Measurements from ENCODE around the gene B4GALT5. TPM values are rescaled to one million over a fixed set of nuclear protein-coding genes. Genes with fewer than 3 reads are reported as not detected.
"Not testable (repeated sequence)": the region's sequence is repeated elsewhere in the genome, so short reads cannot be mapped to it uniquely, and the experiment has no call there.

The B4GALT5 gene
- polyA plus RNA-seq, 4 donors = 43.9 to 49.4 (median 47.7) TPM

DNA sequence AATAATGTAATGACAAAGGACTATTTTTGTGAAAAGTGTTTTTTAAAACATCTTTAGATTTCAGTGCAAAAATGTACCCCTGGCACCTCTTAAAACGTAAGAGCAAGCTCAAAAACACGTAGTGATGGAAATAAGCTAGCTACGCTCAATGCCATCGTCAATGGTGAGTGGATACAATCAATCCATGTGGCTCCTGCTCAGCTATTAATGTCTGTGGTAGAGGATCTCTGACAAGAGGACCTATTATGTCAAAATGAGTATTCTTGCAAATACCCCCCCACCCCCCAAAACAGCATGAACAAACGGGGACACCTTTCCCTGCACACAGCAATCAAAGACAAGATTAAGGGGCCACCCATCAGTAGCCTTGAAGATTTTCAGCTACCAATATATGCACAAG is 80.7 kb downstream of the B4GALT5 start:
- DNase-seq (ENCODE audit: low read depth in 4 of 4, low spot score in 2 of 4) = no peak

GRCh38 chr20:49631856-49632418 is 81.7 kb downstream of the B4GALT5 start:
- no peak for DNase-seq (ENCODE audit: low read depth in 4 of 4, low spot score in 2 of 4)

- no peak for DNase-seq (ENCODE audit: low read depth in 4 of 4, low spot score in 2 of 4)
Measured at GRCh38 chr20:49631061-49631716, 82.5 kb downstream of the B4GALT5 start.

DNA sequence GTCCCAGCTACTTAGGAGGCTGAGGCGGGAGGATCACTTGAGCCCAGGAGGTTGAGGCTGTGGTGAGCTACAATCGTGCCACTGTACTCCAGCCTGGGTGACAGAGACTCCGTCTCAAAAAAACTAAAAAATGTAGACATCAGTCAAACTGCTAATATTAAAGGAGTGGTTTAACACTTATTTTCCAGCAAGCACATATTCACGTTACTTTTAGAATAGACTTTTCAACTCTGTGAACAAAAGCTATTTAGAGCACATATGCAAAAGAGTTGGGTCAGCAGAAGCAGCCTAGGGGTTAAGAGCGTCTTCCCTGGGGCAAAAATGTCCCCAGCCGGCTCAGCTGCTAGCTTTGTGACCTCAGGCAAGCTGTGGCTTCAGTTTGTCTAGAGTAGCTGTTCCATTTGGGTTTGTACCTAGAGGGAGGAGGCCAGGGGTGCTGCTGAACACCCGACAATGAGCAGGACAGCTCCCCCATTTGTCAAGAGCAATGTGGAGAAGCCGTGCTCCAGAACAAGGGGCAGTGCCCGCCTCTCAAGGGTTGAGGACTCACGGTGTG is 83.2 kb downstream of the B4GALT5 start:
- DNase-seq (ENCODE audit: low read depth in 4 of 4, low spot score in 2 of 4) = no peak

GRCh38 chr20:49629606-49630005 is 84.1 kb downstream of the B4GALT5 start:
- no peak for DNase-seq (ENCODE audit: low read depth in 4 of 4, low spot score in 2 of 4)

DNA sequence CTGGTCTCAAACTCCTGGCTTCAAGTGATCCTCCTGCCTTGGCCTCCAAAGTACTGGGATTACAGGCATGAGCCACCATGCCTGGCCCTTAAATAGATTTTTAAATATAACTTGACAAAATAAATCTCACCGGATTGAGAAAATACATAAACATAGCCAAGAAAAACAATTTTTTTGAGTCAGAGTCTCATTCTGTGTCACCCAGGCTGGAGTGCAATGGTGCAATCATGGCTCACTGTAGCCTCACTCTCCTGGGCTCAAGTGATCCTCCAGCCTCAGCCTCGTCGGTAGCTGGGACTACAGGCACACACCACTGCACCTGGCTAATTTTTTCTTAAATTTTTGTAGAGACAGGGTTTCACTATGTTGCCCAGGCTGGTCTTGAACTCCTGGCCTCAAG is 85.4 kb downstream of the B4GALT5 start:
- not testable (repeated sequence) for DNase-seq (ENCODE audit: low read depth in 4 of 4, low spot score in 2 of 4)

DNA sequence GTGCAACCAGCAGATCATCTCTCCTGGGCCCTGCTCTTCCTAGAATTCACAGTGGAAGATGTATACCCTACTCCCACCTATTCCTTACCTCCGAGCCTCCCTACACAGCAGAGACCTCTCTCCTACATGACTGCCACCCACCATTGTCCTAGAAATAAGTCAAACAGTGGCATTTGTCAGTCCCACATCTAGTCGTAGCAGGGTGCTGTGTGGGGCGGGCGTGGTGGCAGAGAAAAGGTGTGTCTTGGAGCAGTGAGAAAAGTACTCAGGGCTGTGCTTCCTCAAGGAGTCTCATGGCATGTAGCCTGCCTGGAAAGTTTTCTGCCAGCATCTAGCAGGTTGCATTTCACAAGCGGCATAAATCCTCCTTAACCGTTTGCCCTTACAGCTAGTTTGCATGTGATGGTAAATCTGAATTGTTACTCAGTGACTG is 86.3 kb downstream of the B4GALT5 start:
- DNase-seq (ENCODE audit: low read depth in 4 of 4, low spot score in 2 of 4) = no peak

DNA sequence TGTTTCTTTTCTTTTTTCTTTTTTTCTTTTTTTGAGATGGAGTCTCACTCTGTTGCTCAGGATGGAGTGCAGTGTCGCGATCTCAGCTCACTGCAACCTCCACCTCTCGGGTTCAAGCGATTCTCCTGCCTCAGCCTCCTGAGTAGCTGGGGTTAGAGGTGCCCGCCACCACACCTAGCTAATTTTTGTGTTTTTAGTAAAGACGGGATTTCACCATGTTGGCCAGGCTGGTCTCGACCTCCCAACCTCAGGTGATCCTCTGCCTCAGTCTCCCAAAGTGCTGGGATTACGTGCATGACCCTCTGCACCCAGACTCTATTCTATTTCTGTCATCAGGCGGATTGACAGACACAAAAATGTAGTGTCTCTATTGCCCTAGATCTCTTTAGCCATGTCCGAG is 88.7 kb downstream of the B4GALT5 start:
- DNase-seq (ENCODE audit: low read depth in 4 of 4, low spot score in 2 of 4) = not testable (repeated sequence)

GRCh38 chr20:49624317-49624716 is 89.4 kb downstream of the B4GALT5 start:
- no peak for DNase-seq (ENCODE audit: low read depth in 4 of 4, low spot score in 2 of 4)

DNA sequence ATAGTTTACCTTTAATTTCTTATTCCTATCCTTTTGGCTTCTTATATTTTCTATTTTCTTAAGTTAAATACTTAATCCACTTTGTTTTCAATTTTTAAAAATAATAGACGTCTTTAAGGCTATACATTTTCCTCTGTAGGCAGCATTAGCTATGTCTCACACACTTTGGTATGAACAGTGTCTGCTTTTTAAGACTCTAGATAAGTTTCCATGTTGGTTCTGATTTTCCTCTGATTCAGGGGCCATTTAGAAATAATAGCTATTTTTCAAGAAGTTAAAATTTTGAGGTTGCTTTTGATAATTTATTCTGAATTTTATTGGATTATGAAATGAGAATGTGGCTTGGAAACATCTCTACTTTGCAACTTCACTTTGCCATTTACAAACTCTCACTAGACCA is 91.4 kb downstream of the B4GALT5 start:
- DNase-seq (ENCODE audit: low read depth in 4 of 4, low spot score in 2 of 4) = no peak

DNA sequence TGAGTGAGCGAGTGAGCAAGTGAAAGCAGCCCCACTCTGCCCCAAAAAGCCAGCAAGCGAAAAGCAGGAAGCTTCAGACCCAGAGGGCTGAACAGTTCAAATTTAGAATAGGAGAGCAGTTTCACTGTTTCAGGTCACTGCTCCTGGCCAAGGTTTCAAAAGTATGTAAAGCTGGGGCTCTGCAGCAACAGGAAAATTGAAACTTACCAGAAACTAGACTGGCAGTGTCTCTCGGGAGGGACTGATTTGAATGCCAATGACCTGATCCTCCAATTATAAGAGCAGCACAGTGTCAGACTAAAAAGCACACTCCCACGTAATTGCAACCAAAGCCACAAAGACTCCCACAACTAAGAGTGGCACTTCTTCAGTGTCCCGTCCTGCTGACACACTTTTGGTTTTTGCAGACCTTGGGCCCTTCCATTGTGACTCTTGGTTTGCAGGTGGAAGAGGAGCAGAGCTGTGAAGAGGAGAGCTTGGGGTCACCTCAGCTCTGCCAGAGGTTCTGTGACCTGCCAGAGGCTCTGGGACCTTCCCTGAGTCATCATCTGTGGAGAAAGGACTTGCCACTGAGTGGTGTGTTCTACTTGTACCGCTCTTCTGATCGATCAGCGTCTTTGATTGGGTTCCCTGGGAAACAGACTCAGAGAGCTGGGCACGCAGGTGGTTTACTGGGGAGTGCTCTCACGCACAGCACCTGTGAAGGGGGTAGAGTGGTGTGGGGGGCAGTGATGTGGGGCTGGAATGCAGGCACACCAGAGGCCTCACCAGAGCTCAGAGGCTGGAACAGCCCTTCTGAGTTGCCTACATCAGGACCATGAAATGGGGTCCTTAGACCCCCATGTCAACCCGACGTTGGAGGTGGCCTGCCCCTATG is 93.1 kb downstream of the B4GALT5 start:
- DNase-seq (ENCODE audit: low read depth in 4 of 4, low spot score in 2 of 4) = no peak

GRCh38 chr20:49619113-49620048 is 94.3 kb downstream of the B4GALT5 start:
- no peak for DNase-seq (ENCODE audit: low read depth in 4 of 4, low spot score in 2 of 4)

- no peak for DNase-seq (ENCODE audit: low read depth in 4 of 4, low spot score in 2 of 4)
Measured at GRCh38 chr20:49618289-49618688, 95.4 kb downstream of the B4GALT5 start.

DNA sequence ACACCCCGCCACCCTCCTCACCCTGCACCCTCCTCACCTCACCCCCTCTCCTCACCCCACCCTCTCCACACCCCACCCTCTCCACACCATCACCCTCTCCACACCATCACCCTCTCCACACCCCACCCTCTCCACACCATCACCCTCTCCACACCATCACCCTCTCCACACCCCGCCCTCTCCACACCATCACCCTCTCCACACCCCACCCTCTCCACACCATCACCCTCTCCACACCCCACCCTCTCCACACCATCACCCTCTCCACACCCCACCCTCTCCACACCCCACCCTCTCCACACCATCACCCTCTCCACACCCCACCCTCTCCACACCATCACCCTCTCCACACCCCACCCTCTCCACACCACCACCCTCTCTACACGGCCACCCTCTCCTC is 96.3 kb downstream of the B4GALT5 start:
- not testable (repeated sequence) for DNase-seq (ENCODE audit: low read depth in 4 of 4, low spot score in 2 of 4)

DNA sequence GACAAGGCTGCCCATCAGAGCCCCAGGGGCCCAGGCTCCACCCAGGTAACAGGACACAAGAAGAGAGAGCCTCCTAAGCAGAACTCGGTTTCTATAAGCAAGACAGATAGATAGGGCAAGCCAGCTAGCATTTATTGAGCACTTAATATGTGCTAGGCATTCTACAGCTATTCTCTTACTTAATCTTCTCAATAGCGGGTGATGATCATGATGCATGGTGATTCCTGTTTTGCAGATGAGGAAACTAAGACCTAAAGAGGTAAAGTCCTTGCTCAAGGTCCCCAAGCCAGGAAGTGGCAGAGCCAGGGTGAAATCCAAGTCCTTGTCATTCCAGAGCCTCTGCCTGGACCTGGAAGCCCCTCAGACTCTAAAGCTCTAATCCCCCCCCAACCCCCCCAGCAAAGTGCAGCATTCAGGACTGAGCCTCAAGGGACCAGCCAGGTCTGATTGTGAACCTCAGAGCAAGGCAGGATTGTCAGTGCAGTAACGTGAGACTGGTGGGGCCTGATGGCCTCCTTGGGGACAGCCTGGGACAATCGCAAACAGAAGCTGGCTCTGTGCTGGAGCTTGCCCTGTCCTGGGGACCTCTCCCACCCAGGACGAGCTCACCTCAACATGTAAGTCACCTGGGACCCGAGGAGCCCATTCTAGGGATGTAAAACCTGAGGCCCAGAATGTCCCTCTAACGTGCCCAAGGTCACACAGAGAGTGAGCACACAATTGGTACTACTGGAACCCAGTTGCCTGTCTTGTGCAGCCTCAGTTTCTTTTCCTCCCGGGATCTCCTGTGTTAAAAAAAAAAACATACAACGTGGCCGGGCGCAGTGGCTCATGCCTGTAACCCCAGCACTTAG is 97.3 kb downstream of the B4GALT5 start:
- no peak for DNase-seq (ENCODE audit: low read depth in 4 of 4, low spot score in 2 of 4)

DNA sequence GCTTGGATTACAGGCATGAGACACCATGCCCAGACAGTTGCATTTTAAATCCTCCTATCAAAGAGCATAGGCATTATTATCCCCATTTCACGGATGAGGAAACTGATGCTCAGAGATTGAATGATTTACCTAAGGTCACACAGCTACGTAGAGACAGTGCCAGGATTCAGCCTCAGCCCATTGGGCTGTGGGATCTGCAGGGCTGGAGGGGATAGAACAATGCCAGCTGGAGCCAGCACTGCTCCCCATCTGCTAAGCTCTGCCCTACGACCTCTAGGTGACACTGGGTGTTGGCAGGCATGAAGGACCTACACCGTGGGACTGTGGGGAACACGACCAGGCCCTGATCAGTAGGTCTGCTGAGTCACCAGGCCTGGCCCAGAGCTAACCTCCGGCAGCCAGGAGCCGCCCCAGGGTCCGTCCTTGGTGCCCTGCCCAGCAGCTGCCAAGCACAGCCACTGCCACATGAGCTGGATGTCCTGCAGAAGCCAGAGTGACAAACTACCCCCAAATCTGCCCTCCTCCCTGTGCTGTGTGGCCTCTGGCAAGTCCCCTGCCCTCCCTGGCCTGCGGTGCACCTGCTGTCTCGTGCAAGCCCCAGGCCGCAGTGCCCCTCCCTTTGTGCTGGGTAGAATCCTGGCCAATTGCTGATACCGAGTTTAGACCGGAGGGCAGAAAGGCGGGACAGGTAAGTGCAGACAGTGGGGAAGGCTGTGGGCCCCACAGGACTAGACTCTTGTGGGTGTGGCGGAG is 98.1 kb downstream of the B4GALT5 start:
- no peak for DNase-seq (ENCODE audit: low read depth in 4 of 4, low spot score in 2 of 4)

GRCh38 chr20:49615051-49615400 is 98.7 kb downstream of the B4GALT5 start:
- not testable (repeated sequence) for DNase-seq (ENCODE audit: low read depth in 4 of 4, low spot score in 2 of 4)

- no peak for DNase-seq (ENCODE audit: low read depth in 4 of 4, low spot score in 2 of 4)
Measured at GRCh38 chr20:49614338-49615050, 99.2 kb downstream of the B4GALT5 start.
